Gastrocnemius medialis (tissue), 4 donors: Measurements from ENCODE around the gene DPYD. TPM values are rescaled to one million over a fixed set of nuclear protein-coding genes. Genes with fewer than 3 reads are reported as not detected.

Experiments
- ATAC-seq, 2 donors: fragments of 150-250 bp; one replicate each; pipeline ENCODE4 v1.9.1; 2016
- DNase-seq, 2 donors: peaks; one replicate each; pipeline ENCODE4 v3.0.0-alpha.2; 2019
- H3K27ac ChIP-seq, 4 donors: fragments of 200-600 bp; sonication (generic); 1 replicate in 1 of 4; 2 replicates in 3 of 4; pipeline ENCODE4 v1.5.1; 2016 to 2018; ENCODE audit warnings: mild to moderate bottlenecking in 2 of 4, moderate library complexity in 1 of 4
- H3K27me3 ChIP-seq, 3 donors: fragments of 200-600 bp; sonication (generic) in 2 of 3; 1 replicate in 1 of 3; 2 replicates in 2 of 3; pipeline versions ENCODE4 v1.5.1 to v1.6.0; 2016 to 2019; ENCODE audit warnings: mild to moderate bottlenecking in 1 of 3, moderate library complexity in 1 of 3
- H3K36me3 ChIP-seq, 2 donors: fragments of 200-600 bp; sonication (generic) in 1 of 2; one replicate each; pipeline ENCODE4 v1.5.1; 2017 to 2018
- H3K4me1 ChIP-seq, 2 donors: fragments of 200-600 bp; sonication (generic) in 1 of 2; one replicate each; pipeline ENCODE4 v1.5.1; 2016 to 2017; ENCODE audit warnings: mild to moderate bottlenecking in 2 of 2
- H3K4me3 ChIP-seq, 4 donors: fragments of 200-600 bp; sonication (generic) in 3 of 4; 1 replicate in 1 of 4; 2 replicates in 3 of 4; pipeline ENCODE4 v1.5.1; 2016 to 2019; ENCODE audit warnings: mild to moderate bottlenecking in 2 of 4
- H3K9me3 ChIP-seq, 3 donors: fragments of 200-600 bp; sonication (generic) in 2 of 3; 1 replicate in 1 of 3; 2 replicates in 2 of 3; pipeline ENCODE4 v1.5.1; 2016 to 2019
- POLR2A ChIP-seq, 2 donors: fragments of 450-650 bp; IDR thresholded peaks; one replicate each; pipeline ENCODE4 v1.6.1; 2017; ENCODE audit warnings: antibody characterized with exemption in 2 of 2, mild to moderate bottlenecking in 2 of 2, moderate library complexity in 2 of 2
- in situ Hi-C, 4 donors: fragments of 200-750 bp; cut with MboI; loops; one replicate each; pipeline versions ENCODE4 v1.15.0 to v1.8.0; 2017; ENCODE audit warnings: low sequenced_read_pairs in 4 of 4
- intact Hi-C: fragments of 100-400 bp; cut with DNase I; formaldehyde crosslinking; loops from one replicate; pipeline ENCODE4 v1.15.1; 2023; ENCODE audit warnings: low total_unique reads
- total RNA-seq, 4 donors: library from RNA; depleted of rRNA; stranded (reverse); fragments of >200 nt; gene quantifications; one replicate each; pipeline versions ENCODE4 v1.1.0 to v1.2.3, GENCODE V29; 2016
- TF ChIP-seq, protein P1 (sequence below), 5 experiments: fragments of 450-650 bp in 3 of 5; fragments of 200-600 bp in 2 of 5; sonication (generic) in 2 of 5; IDR thresholded peaks in 4 of 5; conservative IDR thresholded peaks in 1 of 5; 1 replicate in 4 of 5; 2 replicates in 1 of 5; pipeline ENCODE4 v1.5.1; 2016 to 2019; ENCODE audit warnings: antibody characterized with exemption in 5 of 5, mild to moderate bottlenecking in 3 of 5, moderate library complexity in 3 of 5

DPYD gene
- total RNA-seq, 4 donors from 2014 or later, result 4.6 to 13.9 (median 9.1) TPM

DNA sequence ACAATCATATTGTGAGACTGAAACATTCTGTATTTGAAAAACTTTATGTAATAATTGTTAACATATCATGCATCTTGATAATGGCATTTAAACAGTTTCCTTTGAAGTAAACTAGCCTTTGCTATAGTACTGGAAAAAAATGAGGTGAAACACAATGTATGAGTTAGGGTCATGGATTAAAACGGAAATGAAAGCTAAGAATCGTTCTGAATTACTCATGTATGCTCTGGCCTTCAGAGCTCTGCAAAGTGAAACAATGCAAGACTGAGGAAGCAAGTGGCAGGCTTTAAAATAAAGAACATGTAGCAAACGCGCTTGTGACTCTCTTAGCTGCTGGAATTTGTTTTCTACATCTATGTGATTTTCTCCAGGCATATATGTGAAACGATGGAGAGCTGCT lies 317.1 kb downstream of the DPYD start:
- TF ChIP-seq, protein P1, sequence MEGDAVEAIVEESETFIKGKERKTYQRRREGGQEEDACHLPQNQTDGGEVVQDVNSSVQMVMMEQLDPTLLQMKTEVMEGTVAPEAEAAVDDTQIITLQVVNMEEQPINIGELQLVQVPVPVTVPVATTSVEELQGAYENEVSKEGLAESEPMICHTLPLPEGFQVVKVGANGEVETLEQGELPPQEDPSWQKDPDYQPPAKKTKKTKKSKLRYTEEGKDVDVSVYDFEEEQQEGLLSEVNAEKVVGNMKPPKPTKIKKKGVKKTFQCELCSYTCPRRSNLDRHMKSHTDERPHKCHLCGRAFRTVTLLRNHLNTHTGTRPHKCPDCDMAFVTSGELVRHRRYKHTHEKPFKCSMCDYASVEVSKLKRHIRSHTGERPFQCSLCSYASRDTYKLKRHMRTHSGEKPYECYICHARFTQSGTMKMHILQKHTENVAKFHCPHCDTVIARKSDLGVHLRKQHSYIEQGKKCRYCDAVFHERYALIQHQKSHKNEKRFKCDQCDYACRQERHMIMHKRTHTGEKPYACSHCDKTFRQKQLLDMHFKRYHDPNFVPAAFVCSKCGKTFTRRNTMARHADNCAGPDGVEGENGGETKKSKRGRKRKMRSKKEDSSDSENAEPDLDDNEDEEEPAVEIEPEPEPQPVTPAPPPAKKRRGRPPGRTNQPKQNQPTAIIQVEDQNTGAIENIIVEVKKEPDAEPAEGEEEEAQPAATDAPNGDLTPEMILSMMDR (IDR thresholded peaks at IDR 0.05 in 4 of 5, conservative IDR thresholded peaks at IDR 0.05 in 1 of 5), result no peak
- TF ChIP-seq POLR2A (IDR thresholded peaks at IDR 0.05), result no peak
- H3K27ac ChIP-seq, result no peak overlapping the region
- H3K4me3 ChIP-seq, result no peak overlapping the region
- ATAC-seq (no peak), DNase-seq (no peak)
- H3K27me3 ChIP-seq, result no peaks in the 10 kb centered on the region
- intact Hi-C loops (no loop called here), in situ Hi-C loops (no loop called here)
- no peaks in the 10 kb centered on the region for H3K36me3 ChIP-seq
- no peaks in the 10 kb centered on the region for H3K4me1 ChIP-seq
- no peaks in the 10 kb centered on the region for H3K9me3 ChIP-seq

DNA sequence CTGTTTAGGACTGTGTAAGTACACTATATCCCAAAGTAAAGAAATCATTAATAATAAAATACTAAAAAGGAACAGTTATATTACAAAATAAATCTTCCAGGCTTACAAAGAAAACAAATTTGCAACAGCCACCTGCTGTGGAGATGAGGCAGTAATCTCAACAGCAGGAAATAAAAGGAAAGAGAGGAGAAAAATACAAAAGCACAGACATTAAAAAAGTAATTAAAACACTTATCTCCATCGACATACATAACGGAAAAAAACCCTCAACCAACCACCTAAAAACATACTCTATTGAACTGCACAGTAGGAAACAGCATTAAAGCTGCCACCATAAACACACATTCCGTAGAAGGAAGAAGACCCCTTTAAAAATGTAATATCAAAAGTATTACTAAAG lies 317.6 kb downstream of the DPYD start:
- DNase-seq (no peak), ATAC-seq (no peak)
- Histone ChIP-seq H3K4me1 (no peaks in the 10 kb centered on the region), H3K27me3 (no peaks in the 10 kb centered on the region), H3K9me3 (no peaks in the 10 kb centered on the region), H3K4me3 (no peak overlapping the region), H3K27ac (no peak overlapping the region), H3K36me3 (no peaks in the 10 kb centered on the region)
- in situ Hi-C loops (no loop called here), intact Hi-C loops (no loop called here)
- TF ChIP-seq, protein P1 (IDR thresholded peaks at IDR 0.05 in 4 of 5, conservative IDR thresholded peaks at IDR 0.05 in 1 of 5), result no peak
- no peak for TF ChIP-seq POLR2A (IDR thresholded peaks at IDR 0.05)

DNA sequence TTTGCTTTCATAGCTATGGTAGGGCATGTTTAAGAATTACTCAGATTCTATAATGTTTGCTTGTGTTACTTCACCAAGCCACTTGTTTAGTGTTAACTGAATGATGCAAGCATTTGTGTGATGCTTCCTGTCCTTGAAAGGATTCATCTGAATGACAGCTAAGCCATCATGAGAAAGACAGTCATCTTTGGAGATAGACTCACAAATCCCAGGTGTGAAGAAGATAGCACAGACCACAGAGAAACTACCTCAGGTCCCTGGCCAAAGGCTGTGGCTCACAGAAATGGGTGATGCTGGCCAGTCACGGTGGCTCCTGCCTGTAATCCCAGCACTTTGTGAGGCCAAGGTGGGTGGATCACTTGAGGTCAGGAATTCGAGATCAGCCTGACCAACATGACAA lies 321.4 kb downstream of the DPYD start:
- intact Hi-C loops, result no loop called here
- Histone ChIP-seq H3K27me3 (no peaks in the 10 kb centered on the region), H3K4me1 (no peaks in the 10 kb centered on the region), H3K36me3 (no peaks in the 10 kb centered on the region), H3K4me3 (no peak overlapping the region), H3K27ac (no peak overlapping the region), H3K9me3 (no peaks in the 10 kb centered on the region)
- in situ Hi-C loops, result no loop called here
- no peak for DNase-seq
- ATAC-seq, result no peak
- TF ChIP-seq, protein P1 (IDR thresholded peaks at IDR 0.05 in 4 of 5, conservative IDR thresholded peaks at IDR 0.05 in 1 of 5), result no peak
- no peak for TF ChIP-seq POLR2A (IDR thresholded peaks at IDR 0.05)

DNA sequence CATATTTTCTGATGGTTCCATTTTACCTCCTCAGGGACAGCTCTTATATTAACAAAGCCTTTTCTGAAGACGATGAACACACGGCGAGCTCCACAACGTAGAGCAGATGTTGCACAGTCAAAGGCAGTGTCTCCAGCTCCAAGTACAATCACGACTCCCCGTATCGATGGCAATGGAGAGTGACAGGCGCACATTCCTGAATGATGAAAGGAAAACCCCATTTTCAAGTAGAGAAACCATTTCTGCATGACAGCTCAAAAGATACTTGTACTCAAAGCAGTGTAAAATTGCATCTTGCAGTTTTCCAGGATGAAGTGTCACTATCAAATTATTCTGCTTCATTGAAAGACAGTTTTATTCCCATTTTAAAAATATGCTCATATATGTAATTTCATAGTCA lies 327.6 kb downstream of the DPYD start:
- no peak overlapping the region for H3K4me3 ChIP-seq
- H3K36me3 ChIP-seq, result peaks cover 0 to 5% of the 10 kb centered on the region in 2 donors
- DNase-seq, result no peak
- H3K27ac ChIP-seq, result no peak overlapping the region
- H3K27me3 ChIP-seq, result no peaks in the 10 kb centered on the region
- no peaks in the 10 kb centered on the region for H3K9me3 ChIP-seq
- no peak for ATAC-seq
- in situ Hi-C loops (no loop called here), intact Hi-C loops (no loop called here)
- no peaks in the 10 kb centered on the region for H3K4me1 ChIP-seq
- TF ChIP-seq, protein P1 (IDR thresholded peaks at IDR 0.05 in 4 of 5, conservative IDR thresholded peaks at IDR 0.05 in 1 of 5), result no peak

DNA sequence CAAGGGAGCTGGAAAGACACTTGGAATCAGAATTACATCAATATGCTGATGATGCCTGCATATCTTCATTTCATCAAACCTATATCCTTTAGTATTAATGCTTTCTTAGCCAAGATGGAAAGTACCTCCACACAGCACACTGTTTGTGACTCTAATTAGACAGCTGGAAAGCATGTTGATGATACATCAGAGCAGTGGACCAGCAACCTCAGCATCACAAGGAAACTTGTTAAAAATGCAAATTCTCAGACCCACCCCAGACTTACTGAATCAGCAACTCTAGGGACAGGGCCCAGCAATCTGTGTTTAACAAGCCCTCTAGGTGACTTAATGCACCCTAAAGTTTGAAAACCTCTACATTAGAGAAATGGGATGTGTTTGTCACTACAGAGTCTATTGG lies 332.1 kb downstream of the DPYD start:
- Histone ChIP-seq H3K36me3 (peaks cover 0 to 5% of the 10 kb centered on the region in 2 donors), H3K4me1 (no peaks in the 10 kb centered on the region), H3K27me3 (no peaks in the 10 kb centered on the region), H3K4me3 (no peak overlapping the region), H3K27ac (no peak overlapping the region), H3K9me3 (no peaks in the 10 kb centered on the region)
- intact Hi-C loops (no loop called here), in situ Hi-C loops (no loop called here)
- DNase-seq, result no peak
- no peak for TF ChIP-seq POLR2A (IDR thresholded peaks at IDR 0.05)
- TF ChIP-seq, protein P1 (IDR thresholded peaks at IDR 0.05 in 4 of 5, conservative IDR thresholded peaks at IDR 0.05 in 1 of 5), result no peak
- no peak for ATAC-seq
